Activated effector memory CD4-positive, alpha-beta T cell treated with Interleukin-2 at 50 U/mL for 16 hours (primary cell): ENCODE data around the gene SH3RF3.

Experiments
- DNase-seq: peaks from one replicate; pipeline ENCODE4 v3.0.0-alpha.2; 2020

SH3RF3 gene

DNA sequence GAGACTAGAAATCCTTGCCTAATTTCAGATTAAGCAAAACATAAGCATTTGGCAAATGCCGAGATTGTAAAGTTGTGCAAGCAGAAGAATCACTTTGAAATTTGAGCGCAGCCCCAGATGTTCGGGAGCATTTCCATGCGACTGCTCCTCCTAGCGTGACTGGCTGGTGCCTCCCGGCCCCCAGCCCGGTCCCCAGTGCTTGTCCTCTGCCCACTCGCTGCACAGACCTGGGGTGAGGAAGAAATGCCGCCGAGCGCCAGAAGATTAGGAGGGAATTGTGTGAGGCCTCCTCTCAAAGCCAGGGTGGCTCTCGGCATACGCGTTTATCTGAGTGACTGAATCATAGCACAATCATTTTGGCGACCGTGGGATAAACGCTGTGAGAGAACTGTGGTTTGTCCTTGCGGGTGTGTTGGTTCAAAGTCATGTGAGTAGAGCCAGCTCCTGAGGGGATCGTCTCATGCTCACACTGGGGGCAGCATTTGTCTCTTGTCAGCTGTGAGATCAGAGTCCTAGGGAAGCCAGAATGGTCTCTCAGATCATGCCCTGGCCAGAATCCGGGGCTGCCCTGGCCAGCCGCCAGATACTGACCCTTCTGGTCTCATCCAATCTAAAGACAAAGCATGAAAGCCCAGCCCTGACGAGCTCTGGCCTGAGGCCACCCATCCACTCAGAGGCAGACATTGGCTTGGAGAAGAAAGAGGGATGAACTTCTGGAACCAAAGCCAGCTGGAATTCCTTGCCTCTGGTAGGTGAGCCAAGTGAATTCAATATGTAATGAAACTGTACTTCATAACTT lies 189.3 kb downstream of the SH3RF3 start:
- DNase-seq, result no peak

DNA sequence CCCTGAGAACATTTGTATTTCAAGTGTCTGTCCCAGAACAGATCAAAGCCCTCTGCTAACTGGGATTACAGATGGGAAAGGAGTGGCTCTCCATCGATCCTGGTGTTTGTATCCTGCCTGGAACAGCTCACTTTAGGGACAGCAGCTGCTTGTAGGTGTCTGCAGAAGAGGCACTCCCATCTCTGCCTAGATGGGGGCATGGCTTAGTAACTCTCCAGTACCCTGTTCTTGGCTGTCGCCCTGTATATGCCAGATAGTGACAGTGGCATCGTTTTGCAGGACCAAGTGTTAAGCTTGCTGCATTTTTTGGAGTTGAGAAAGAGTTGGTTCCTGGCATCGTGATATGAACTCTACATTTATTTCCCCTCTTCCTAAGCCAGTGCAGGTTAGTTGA lies 189.9 kb downstream of the SH3RF3 start:
- no peak for DNase-seq

DNA sequence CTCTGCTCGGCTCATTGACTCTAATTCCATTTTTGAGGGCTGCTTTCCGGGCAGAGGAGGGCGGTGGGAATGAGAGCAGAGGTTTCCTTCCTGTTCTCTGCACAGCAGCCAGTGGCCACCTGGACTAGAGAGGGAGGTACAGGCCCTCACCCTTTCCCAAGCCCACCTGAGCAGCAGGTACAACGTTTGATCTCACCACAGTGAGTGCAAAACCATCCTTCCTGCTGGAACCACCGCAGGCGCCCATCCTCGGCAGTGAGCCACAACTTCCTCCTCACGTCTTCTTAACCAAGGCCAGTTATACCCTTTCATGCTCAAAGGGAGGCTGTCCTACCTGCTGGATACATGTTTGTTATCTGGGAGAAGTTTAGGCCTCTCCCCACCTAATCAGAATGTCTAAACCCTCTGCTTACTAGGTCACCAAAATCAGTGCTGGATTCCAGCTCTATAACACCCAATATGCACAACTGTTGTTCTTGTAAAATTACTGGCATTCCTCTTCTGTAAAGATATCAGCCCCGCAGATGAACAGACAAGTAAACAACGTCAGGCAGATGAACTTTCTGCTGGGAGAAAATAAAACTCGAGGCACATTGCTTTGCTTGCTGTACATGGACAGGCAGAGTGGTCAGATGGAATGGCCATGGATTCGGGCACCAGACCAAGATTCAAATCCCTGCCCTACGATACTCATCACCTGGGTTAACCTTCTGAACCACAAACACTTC lies 191.4 kb downstream of the SH3RF3 start:
- no peak for DNase-seq

DNA sequence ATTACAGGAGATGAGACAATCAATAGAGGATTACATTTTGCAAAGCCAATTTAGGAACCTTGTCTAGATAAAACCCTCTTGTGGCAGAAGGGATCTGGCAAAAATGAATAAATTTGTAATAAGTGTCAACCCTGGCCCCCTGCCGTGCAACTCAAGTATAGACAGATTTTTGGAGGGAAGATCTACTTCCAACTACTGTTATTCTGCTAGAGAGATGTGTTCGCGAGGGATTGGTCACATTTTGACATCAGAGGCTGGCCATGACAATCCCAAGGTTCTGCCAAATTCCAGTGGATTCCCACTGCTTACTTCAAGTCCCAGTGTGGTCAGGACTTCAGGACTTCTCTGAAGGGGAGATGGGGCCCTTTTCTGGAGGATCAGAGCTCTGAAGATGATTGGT lies 192.6 kb downstream of the SH3RF3 start:
- no peak for DNase-seq

DNA sequence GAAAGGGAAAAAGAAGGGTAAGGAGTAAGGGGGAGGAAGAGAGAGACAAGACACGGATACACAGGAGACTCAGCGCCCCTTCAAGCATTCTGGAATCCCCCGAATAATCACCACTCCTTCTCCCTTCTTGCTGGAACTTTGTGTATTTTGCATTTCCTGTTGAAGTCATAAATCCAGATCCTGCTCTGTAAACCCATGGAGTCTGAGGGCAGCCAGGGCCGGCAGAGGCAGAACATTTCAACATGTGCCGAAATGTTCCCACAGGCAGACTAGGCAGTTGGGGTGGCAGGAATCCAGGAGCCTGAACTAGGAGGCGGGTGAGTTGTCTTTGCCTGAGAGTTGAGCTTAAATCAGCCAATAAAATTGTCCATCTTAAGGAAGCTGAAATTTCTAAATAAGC lies 193.1 kb downstream of the SH3RF3 start:
- no peak for DNase-seq

DNA sequence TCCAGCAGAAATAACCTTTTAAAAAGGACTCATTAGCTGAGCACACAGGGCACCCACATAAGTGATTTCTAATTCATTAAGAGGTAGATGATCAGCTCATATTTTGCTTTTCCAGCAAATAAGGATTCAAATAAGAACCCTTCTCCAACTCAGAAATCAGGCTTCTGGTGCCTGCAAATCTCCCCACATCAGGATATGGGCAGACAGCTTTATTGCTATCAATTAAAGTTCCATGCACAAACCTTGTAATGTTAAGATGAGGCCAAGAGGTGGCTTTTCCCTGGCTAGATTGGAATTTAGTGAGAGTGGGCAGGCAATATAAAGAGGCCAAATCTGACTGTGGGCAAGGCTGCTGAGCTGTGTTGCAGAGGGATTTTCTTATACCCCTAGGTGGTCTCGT lies 193.6 kb downstream of the SH3RF3 start:
- no peak for DNase-seq

DNA sequence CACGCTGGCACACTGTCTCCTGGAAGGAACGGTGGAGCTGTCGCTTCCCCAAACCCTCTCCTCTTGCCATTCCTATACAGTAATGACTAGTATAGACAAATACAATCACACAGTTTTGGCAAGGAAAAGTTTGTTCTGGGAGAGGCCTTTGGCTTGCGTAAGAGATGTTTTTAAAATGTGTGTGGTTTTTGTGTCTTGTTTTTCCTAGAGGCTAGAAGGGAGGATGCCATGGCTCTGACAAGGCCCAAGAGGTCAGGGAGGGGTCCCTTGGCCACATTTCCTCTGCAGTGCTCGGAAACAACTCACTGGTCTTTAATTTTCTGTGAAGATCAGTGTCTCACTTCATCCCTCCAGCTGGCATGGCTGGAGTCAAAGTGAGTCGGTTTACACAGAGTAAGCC lies 195.9 kb downstream of the SH3RF3 start:
- DNase-seq, result no peak

DNA sequence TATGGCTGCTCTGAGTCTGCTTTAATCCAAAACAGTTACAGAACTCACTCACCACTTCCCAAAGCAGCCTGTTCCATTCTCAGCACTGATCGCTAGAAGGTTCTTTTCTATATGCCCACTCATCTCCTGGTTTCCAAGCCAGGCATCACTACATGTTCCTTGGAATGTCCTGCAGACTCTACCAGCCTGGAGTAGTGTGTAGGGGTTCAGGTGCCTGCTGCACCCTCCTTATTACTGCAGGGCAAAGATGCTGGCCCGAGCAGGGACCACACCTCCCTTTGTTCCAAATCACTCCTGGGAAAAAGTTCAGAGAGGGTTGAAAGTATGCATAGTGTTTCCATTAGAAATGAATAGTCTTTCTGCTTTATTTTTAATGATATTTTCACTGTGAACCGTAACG lies 196.6 kb downstream of the SH3RF3 start:
- no peak for DNase-seq

DNA sequence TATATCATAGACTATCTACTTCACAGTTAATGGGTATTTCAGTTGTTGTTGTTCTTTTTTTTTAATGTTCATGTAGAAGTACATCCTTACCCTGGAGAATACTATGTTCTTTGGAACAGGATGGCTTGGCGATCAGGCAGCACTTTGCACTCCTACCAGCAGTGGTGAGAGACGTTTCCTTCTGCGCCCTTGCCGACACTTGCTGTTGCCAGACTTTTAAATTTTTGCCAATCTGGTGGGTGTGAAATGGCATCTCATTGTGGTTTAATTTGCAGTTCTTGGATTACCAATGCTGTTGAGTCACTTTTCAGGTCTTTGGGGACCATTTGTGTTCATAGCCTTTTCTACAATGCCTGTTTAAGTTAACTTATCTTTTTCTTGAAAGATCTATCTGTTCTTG lies 197.3 kb downstream of the SH3RF3 start:
- no peak for DNase-seq

DNA sequence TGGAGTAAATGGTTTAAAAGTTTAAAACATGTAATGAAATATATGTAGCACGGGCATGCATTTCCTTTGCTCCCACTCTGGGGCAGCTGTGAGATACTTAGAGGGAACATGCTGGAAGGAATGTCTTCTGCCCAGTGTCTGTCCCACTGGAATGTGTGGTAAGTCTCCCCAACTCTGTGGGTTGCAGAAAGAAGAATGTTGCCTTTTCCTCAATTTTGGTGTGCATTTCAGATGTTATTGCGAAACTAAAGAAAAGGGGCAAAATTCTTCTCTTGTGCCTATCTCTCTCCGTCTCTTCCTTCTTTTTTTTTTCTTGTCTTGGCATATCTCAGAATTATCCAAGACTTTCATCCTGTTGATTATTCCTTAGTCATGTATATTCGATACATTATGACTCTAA lies 201.1 kb downstream of the SH3RF3 start:
- no peak for DNase-seq

DNA sequence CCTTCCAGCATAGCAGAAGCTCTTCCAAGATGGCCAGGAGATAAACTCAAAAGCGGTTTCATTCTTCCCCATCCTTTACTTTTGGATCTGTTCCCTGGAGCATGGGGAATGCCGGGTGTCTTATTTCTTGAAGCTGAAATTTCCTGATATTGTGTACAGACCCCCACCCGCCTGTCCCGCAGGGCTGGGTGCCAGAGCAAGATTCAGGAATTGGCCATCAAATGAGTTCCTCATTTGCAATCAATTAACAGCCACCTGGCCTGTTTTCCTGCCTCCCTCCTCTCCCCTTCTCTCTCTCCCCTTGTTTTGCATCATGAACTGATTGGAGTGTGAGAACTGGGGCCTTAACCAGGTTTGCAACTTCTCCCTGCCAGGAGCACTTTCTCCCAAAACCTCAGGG lies 202.1 kb downstream of the SH3RF3 start:
- DNase-seq, result no peak

DNA sequence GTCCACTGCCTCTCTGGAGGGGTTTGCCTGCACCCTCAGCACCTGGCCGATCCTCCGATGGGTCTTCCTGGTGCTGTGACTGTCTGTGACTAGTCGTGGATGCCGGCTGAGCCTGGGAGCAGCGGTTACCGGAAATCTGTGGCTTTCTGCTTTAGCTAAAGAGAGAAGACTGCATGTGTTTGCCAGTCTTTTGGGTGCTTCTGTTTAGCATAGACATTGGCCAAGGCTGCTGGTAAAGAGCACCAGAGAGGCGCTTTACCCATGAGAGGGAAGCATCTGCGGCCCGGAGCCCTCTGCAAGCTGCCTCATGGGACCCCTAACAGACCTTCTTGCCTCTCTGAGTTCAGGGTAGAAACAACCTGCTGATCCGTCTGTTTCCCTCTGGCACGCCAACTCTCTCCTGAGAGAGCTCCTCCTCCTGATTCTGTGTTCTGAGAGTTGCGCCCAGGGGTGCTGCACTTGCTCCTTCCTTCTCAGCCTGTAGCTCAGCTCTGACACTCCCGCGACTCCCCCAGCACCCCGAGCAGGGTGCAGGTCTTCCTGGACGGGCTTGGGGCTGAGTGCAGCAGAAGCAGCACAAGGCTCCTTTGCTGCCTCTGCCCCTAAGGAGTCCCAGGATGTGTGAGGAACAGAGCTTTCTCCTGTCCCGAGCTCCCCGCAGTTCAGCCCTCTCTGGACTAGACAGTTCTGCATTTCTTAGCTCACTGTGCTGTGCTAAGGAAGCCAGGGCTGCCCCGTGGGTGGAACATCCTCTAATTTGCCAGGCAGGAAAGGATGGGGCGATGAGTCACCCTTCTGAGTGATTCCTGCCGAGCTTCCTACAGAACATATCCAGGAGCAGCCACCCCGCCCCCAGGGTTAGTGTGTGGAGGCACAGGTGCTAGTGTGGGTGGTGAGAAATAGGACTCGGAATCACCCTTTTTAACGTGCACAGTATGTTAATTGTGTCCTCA lies 203.2 kb downstream of the SH3RF3 start:
- no peak for DNase-seq

DNA sequence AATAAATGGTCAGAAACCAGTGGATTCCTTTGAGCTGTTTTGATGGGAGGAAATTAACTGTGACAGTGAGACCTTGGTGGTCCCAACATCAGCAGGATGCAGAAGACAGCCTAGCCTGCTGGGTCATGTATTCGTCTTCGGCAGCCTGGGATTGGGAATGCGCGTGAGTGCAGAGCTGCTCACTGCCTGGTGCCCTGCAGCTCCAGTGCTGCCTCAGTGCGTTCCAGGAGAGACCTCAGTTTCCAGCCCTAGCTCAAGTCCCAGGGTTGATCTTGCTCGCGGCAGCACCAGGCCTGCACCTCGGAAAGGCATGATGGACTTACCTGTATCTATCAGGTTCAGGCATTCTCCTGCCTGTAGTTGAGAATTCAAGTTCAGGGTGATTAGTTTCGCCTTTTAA lies 203.9 kb downstream of the SH3RF3 start:
- no peak for DNase-seq

DNA sequence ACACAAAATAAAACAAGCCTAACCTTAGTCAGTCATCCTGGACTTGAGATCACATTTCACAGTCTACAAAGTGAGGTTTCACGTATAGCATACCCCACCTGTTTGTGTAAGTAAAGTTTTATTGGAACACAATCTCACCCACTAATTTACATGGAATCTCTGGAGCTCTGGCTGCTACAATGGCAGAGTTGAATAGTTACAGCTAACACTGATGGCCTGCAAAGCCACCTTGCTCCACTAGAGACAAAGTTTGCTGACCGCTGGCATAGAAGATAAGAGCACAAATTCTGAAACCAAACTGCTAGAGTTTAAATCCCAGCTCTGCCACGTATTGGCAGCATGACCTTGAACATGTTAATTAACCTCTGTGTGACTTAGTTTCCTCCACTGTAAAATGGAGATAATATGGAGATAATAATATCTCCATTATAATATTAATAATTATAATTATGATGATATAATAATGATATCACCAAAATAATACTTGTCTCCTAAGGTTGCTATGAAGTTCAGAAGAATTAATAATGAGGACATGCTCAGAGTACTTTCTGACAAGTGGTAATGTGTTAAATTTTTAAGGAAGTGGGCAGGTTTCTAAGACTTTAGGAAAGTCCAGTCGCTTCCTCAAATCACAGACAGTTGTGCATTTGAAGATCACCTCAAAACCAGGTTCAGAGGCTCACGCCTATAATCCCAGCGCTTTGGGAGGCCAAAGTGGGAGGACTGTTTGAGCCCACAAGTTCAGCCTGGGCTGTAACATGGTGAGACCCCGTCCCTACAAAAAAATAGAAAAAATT lies 204.6 kb downstream of the SH3RF3 start:
- DNase-seq, result no peak

DNA sequence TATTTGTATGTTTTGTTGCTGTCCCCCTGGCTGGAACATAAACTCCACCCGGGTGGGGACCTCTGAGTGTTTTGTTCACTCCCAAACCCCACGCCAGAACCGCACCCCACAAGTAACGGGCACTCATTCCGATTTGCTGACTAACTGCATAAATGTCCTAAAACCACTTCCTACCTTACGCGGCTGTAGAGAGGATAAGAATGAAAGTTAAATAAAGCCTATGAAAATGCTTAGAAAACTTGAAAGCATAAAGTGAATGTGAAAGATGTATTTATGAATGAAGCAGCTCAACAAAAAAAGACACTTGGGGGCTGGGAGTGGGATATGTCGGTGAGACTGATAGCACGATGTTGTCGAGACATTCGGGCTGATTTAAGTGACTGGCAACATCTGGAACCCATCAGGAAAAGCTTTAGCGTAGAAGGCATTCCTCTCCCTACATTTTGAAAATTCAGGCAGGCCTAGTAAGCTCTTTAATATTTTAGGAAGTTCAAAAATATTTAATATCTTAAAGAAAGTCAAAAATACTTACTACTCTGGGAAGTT lies 206.7 kb downstream of the SH3RF3 start:
- no peak for DNase-seq

DNA sequence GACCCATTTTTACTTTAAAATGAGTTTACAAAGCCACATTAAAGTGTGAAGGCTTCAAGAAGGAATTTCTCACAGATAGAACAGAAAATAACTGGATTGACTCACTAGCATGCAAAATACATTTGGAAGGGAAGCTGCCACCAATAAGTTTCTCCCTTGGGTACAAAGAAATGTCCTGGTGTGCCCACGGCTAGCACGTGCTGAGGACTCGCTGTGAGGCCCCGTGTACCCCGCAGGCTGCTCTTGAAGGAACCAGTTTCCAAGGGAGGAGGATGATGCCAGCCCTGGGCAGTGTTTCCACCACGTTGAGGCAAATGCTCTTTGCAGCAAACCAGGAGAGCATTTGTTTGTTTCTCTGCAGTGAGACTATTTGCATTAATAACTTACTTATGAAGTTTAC lies 207.3 kb downstream of the SH3RF3 start:
- DNase-seq, result no peak

DNA sequence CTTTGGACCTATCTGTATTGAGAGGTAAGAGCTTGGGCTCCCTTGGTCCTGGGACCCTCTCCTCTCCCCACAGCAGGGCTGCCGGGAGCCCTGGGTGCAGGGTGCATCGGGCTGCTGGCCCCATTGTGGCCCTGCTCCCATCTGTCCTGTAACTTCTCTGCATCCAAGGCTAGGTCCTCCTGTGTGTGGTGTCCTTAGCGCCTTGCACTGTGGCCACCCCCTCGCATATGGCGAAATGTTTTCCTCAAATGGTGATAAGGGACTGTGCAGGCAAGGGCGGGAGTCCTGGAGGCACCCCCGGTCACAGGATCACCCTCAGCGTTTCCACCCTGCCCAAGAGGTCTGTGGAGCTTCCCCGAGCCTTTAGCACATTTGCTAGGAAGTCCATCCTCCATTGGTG lies 208.2 kb downstream of the SH3RF3 start:
- DNase-seq, result no peak

DNA sequence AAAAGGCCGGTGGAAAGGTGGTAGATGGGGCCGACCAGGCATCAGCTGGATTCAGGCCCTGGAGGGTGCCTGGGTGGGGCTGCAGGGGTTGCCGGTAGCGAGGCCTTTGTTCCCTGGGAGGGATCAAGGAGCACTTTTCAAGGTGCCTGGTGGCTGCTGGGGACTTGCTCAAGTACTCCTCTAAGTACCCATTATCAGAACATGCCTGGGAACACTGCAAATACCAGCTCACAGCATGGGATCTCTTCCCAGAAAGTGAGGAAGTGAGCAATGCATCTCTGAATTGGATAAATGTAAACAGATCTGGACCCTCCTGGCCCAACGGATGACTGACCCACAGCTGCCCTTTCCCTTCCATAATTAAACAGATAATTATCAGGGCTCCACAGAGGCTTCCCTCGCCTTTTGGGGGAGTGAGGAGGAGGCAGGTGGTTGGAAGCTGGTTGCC lies 210.5 kb downstream of the SH3RF3 start:
- DNase-seq, result no peak

DNA sequence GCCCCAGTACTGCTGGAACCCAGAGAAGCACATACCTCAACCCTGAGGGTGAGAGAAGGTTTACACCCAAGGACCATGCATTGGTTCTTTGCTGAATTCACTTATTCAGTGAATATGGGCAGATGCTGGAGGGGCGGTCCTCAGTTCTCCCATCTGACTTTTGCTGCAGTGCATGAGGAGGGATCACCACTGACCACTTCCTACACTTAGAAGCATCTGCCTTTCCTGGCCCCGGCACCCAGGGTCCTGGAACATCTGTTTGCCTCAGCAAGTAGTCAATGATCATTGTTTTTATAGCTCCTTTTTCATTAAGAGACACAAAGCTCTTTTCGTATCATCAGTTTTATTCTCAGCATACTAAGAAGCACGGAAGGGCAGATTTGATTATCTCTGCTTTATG lies 211.4 kb downstream of the SH3RF3 start:
- no peak for DNase-seq

DNA sequence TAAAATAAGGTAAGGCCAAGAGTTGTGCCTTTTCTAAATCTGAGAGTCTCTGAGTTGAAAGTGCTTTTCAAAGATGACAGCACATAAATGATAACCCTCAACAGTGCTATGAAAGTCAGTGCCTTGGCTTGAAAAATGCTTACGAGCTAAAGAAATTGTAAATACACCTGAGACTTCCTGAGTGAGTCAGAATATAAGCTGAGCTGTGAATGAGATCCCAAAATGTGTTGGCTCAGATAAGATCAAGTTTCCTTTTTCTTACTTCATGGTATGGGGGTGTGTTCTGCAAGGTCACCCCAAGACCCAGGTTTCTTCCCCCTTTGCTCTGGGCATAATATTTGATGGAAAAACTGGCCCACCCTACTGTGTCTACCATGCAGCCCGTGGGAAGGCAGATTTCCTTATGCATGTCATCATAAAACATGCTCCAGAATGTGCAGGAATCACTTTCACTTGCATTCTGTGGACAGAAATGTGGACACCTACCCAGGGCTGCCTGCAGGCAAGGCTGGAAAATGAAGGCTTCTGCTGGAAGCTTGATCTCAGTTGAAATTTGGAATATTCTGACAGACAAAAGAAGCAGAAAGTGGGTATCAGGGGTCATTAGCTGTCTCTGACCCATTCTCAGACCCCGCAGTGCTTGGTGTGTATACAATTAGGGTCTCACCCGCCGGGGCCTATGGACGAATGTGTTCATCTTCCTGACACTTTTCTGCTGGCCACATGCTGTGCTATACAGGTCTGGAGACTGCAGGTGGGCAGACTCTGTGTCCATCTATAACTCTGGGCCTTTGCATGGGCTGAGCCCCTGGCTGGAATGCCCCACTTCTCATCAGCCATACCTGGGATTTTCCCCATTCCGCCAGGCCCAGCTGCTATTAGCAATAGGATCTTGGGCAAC lies 212.6 kb downstream of the SH3RF3 start:
- DNase-seq, result no peak

DNA sequence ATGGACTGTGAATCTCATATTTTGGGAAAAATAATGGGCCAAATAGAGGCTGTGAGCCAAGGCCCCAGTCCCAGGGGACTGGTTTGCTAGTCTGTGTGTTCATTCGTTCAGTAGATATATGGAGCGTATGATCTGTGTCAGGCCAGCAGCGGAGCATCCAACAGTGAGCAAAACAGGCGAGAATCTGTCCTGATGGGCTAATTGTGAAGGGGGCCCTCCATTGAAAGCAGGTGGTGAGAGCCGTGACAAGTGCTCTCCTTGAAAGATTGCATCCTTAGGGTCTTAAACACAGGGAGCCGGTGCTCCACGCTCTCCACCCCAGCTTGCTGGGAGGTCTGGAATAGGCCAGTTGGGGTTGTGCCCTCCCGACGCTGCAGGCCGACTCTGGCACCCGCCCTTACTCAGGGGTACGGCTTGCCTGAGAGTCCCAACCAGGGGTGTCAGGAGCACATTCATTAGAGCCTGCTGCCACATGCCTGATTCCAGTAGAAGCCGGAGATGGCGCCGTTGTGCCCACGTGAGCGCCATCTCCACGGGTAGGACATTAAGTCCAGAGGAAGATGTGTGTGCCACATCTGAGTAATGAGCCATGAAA lies 213.3 kb downstream of the SH3RF3 start:
- no peak for DNase-seq
